Measurements from ENCODE around the gene TTC27.
"Not testable (repeated sequence)": the region's sequence is repeated elsewhere in the genome, so short reads cannot be mapped to it uniquely, and the experiment has no call there.

TTC27 gene

DNA sequence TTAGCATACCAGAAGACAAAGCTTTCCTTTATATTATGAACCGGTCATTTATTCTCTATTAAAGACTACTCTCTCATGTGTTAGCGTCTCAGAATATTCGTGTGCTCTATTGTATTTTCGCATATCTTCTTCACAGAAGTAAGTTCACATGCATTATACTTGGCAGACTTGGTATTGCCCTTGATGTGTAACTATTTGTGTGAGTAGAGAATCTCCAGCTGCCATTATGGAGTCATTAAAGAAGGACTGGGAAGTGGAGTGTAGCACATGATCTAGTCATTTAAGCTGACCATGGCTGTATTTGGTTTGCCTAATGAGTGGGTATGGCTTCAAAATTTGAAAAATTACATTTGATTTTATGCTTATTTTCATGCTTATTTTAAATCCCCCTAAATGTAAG lies 92.9 kb downstream of the TTC27 start:
- no peak for DNase-seq

- DNase-seq, result no peak
Observed at GRCh38 chr2:32721376-32721775, 93.5 kb downstream of the TTC27 start.

DNA sequence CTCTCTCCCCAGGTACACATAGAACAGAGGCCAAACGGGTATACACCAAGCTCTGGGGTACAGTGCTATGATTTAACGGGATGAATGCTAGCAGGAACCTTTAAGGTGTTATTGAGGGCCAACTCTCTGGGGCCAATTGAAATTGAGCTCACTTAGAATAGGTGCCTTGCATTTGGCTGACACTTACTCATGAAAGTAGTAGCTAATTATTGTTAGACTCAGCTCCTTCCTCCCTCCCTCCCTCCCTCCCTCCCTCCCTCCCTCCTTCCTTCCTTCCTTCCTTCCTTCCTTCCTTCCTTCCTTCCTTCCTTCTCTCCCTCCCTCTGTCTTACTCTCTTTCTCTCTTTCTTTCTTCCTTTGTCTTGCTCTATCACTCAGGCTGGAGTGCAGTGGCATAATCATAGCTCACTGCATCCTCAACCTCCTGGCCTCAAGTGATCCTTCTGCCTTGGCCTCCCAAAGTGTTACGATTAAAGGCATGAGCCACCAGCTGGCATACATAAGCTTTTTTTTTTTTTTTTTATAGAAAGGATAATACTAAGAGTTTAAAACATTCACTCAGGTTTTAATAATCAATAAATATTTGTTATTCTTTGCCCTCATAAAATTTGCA lies 95.7 kb downstream of the TTC27 start:
- DNase-seq, result no peak

DNA sequence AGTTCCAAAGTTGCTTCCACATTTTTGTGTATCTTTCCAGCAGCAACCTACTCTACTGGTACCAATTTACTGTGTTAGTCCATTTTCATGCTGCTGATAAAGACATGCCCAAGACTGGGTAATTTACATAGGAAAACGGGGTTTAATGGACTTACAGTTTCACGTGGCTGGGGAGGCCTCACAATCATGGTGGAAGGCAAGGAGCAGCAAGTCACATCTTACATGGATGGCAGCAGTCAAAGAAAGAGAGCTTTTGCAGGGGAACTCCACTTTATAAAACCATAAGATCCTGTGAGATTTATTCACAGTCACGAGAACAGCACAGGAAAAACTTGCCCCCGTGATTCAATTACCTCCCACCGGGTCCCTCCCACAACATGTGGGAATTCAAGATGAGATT lies 98.8 kb downstream of the TTC27 start:
- DNase-seq, result not testable (repeated sequence)

- no peak for DNase-seq
Observed at GRCh38 chr2:32727157-32727556, 99.3 kb downstream of the TTC27 start.

- not testable (repeated sequence) for DNase-seq
Observed at GRCh38 chr2:32730958-32731357, 103.1 kb downstream of the TTC27 start.

DNA sequence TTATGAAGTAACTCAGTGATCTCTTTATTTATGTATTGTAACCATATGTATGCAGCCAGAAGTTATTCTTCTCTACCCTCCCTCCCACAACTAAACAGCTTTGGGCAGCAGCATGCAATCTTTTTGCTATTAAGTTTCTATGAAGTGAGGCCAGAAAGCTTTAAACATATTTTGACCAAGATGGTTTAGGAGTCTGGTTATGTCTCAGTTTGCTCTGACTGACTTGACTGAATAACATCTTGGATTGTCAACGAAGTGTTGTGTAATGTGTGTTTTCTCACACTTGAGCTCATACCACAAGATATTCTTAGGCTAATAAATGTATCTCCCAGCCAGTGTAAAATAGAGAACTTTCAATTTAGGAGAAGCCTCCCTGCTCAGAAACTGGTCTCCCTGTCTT lies 104.3 kb downstream of the TTC27 start:
- no peak for DNase-seq

DNA sequence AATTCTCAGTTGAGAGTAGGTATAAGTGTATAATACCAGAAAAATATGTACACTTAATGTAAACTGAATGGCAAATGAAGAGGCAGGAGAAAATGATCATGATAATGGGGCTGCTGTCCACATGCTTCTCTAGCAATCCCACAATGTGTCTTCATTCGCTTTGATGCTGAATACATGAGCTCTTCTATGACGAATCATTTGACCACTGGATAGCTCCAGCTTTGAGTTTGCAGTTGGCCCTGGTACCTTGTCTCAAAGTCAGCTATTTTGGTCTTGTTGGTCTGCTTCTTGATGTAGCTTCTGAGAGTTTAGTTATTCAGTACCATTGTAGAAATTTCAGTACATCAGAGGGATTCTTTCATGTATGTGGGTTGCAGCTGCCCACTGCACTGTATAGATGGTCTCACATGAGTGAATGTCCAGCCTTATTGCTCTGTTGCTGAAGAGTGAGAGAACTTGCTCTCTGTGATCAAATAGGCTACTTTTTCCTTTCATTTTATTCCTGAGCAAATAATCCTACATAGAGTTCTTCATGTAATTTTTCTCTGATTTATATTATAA lies 105.1 kb downstream of the TTC27 start:
- no peak for DNase-seq

DNA sequence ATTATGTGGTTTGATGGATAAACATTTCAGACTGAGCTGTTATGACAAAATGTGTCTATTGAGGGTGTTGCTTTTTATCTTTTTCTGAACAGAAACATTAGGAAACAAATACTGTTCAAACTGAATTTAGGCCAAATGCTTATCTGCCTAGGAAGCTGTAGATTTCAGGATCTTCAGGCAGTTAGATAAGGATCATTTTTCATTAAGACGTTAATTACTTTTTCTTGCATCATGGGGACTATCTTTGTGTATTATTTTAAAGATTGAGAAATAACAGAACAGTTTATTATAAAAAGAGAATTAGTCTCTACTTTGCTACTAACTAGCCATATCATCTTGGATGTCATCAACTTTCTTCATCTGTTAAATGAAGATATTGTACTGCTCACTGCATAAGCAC lies 107.5 kb downstream of the TTC27 start:
- DNase-seq, result no peak

DNA sequence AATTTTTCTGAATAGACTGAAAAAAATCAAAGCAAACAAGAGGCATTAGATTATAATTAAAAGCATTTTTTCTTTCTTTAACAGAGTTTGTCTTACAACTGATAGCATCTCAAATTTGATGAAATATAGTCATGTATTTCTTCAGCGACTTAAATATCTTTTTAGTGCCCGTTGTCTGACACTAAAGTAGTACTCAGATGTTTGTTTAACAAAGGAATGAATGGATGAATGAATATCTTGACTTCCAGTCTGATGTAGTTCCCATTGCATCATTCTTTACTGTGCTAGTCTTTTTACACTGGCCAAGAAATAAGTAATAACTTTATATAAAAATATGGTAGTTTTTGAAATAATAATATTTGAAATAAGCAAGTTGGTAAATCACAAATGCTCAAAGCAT lies 111.1 kb downstream of the TTC27 start:
- DNase-seq, result no peak

DNA sequence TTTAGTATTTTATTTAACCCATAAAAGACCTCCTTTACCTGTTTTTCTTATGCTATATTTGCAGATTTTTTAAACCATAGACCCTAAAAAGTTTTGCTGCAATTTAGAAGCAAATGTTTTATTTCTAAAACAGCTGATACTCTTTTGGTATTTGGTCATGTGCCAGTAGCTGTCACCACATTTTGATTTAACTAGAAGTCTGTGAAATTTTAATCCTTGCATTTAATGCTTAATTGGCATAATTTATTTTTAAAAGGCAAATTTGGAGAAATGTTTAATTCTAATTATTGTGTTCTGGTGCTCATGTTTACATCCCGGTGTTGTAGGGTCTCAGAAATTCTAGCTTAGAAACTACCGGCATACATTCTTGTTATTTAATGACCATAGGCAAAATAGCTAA lies 111.8 kb downstream of the TTC27 start:
- DNase-seq, result no peak

- DNase-seq, result no peak
Observed at GRCh38 chr2:32741575-32741974, 113.7 kb downstream of the TTC27 start.

DNA sequence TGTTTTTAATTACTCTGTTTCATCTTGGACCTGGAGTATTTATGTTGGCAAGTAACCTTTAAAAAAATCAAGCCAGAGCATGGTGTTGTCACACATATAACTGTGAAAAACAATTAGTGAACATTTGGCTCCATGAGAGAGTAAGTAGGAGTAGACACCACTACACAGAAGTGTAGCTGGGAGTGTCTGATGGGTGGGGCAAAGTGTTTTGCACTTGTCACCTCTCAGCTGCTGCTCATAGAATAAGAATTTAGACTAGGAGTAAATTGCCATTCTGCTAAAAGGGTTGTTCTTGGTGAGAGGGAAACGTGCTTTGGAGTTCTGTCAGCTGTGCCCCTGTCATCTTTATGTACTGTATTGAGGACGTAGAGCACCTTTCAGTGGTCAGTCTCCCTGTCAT lies 114.5 kb downstream of the TTC27 start:
- no peak for DNase-seq

GRCh38 chr2:32743480-32744236 lies 115.8 kb downstream of the TTC27 start:
- DNase-seq, result no peak

DNA sequence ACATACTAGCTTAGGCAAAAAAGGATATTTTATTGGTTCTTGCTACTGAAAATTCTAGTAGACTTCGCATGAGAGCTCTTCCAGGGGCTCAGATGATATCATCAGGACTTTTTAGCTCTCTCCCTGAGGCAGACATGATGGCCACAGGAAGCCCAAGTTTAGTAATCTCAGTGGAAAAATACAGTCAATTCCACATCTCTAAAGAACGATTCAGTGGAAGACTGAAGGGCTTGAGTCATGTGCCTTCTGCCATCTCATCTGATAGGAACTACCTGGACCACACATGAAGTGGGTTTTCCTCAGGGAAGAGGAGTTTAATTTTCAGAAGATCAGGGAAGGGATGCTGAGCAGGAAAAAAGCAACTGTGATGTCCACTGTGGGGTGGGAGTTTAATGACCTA lies 117.3 kb downstream of the TTC27 start:
- no peak for DNase-seq

DNA sequence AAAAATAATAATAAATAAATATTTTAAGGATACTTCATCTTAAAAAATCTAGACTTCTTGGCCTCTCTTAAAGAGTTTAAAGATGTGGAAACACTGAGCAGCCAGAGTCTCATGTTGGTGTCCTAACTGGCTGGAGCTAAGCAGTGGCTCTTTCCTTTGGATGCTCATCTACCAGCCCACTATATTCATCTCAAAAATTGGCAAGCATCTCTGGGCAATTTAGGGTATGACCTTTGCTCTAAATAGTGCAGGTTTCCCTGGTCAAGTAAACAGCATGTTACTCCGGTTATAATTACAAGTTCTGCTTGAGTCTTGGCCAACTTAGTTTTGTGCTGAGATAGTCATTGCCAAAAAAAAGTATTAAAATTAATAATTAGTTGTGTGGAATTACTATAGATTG lies 117.8 kb downstream of the TTC27 start:
- DNase-seq, result no peak

DNA sequence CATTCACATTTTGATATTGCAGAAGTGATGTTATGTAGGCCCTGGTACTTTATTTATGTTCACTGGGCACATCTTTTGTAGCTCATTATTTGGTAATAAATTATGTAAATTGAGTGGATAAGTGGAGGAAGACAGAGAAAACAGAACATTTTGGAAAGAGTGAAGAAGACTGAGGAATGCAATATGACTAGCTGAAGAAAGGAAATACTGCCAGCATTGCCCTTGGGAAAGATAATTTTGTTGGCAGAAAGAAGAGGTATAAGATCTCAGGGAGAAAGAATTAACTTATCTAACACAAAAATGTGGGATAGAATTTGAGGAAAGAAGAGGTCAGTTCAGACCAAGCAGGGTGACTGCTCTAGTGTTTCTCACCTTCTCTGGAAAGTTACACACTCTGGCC lies 118.8 kb downstream of the TTC27 start:
- DNase-seq, result no peak

DNA sequence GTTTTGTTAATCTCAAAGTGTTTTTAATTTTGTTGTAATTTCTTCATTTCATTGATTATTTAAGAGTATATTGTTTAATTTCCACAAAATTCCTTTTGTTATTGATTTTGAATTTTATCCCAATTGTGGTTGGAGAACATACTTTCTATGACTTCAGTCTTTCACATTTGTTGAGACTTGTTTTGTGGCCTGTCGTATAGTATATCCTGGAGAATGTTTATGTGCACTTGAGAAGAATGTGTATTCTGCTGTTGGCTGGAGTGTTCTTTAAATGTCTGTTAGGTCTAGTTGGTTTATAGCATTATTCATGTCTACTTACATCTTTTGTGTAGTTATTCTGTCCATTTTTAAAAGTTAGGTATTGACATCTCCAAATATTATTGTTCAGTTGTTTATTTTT lies 120.3 kb downstream of the TTC27 start:
- no peak for DNase-seq

DNA sequence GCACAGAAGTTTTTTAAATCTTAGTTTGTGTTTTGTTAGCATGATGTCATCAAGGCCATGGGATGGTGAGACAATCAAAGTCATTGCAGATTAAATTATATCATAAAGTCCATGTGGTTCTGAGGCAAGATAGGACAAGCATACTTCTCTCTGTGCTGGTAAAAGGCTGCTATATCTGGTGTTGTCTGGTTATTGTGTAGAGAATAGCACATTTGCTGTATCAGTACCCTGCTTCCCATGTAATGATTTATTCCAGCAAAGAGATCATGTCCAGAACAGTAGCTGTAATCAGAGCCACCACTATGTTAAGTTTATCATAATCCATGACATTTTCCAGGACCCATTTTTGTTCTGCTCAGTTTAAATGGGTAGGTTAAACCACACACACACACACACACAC lies 123.0 kb downstream of the TTC27 start:
- no peak for DNase-seq

GRCh38 chr2:32752205-32752604 lies 124.4 kb downstream of the TTC27 start:
- DNase-seq, result no peak

DNA sequence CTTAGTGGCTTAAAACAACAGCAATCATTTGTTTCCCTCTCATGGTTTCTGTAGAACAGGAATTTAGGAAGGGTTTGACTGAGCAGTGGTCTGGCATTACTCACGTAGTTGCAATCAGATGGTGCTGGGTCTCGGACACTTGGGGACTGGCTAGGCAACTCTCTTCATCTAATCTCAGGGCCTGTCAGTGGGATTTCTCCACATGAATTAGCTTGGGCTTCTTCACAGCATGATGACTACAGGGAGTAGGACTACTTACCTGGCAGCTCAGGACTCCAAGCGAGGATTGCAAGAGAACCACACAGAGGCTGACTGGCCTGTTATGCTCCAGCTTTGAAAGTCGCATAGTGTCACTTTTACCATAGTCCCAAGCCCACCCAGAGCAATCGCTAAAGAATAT lies 125.1 kb downstream of the TTC27 start:
- no peak for DNase-seq

DNA sequence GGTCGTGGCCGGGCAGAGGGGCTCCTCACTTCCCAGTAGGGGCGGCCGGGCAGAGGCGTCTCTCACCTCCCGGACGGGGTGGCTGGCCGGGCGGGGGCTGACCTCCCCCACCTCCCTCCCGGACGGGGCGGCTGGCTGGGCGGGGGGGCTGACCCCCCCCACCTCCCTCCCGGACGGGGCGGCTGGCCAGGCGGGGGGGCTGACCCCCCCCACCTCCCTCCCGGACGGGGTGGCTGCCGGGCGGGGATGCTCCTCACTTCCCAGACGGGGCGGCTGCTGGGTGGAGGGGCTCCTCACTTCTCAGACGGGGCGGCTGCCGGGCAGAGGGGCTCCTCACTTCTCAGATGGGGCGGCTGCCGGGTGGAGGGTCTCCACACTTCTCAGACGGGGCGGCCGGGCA lies 126.8 kb downstream of the TTC27 start:
- not testable (repeated sequence) for DNase-seq

GRCh38 chr2:32755666-32756065 lies 127.8 kb downstream of the TTC27 start:
- no peak for DNase-seq

- no peak for DNase-seq
Observed at GRCh38 chr2:32756074-32756727, 128.4 kb downstream of the TTC27 start.

All from cortex of kidney (tissue), 1 donor.